Neural crest cell (in vitro differentiated cells): ENCODE measurements around the gene LSM14A. TPM values are rescaled to one million over a fixed set of nuclear protein-coding genes. Genes with fewer than 3 reads are reported as not detected.

ENCODE experiments used
- DNase-seq: peaks from one replicate; pipeline ENCODE4 v3.0.0; 2021; ENCODE audit warnings: low read depth, mixed read lengths, low spot score
- H3K27ac Mint-ChIP-seq: one replicate; pipeline ENCODE4 v1.8.0; 2021; ENCODE audit warnings: mild to moderate bottlenecking, mixed read lengths; ENCODE audit not compliant: unreplicated experiment
- H3K27me3 Mint-ChIP-seq: 2 replicates; pipeline ENCODE4 v1.8.0; 2021; ENCODE audit warnings: low read depth, mild to moderate bottlenecking, mixed read lengths
- H3K36me3 Mint-ChIP-seq: 2 replicates; pipeline ENCODE4 v1.8.0; 2021; ENCODE audit warnings: low read depth, mild to moderate bottlenecking, mixed read lengths
- H3K4me1 Mint-ChIP-seq: 2 replicates; pipeline ENCODE4 v1.8.0; 2021; ENCODE audit warnings: mixed read lengths
- H3K4me3 Mint-ChIP-seq: one replicate; pipeline ENCODE4 v1.8.0; 2021; ENCODE audit warnings: mild to moderate bottlenecking, mixed read lengths
- H3K9me3 Mint-ChIP-seq: 2 replicates; pipeline ENCODE4 v1.8.0; 2021; ENCODE audit warnings: mixed read lengths
- total RNA-seq: library from RNA; stranded (reverse); gene quantifications from 2 replicates; pipeline ENCODE4 v1.2.1, GENCODE V29; 2021
- TF ChIP-seq, protein P1 (sequence below): fragments of 200-600 bp; sonication (generic); conservative IDR thresholded peaks from 2 replicates; pipeline ENCODE4 v1.5.0; 2021; ENCODE audit warnings: antibody characterized with exemption, mild to moderate bottlenecking

LSM14A gene
- total RNA-seq, 1 donor from 2014 or later, result 141 TPM

DNA sequence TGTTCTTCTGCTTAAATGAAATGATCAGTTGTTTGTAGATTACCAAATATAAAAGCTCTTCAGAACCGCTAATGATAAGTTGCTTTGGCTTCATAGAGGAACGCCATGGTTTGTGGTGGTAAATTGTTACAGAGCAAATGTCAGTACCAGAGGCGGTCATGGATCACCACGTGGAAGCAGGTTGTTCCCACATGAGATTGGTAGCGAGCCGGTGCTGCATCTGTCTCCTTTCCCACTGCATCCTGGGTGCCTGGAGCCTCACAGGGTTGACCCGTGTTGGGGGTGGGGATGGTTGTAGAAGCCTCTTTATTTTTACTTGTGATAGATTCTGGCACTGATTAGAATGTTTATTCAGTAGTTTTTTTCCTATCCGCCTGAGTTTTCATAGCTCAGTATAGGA lies 96.8 kb downstream of the LSM14A start:
- no peak overlapping the region for H3K4me3 Mint-ChIP-seq
- DNase-seq, result no peak
- TF ChIP-seq, protein P1, sequence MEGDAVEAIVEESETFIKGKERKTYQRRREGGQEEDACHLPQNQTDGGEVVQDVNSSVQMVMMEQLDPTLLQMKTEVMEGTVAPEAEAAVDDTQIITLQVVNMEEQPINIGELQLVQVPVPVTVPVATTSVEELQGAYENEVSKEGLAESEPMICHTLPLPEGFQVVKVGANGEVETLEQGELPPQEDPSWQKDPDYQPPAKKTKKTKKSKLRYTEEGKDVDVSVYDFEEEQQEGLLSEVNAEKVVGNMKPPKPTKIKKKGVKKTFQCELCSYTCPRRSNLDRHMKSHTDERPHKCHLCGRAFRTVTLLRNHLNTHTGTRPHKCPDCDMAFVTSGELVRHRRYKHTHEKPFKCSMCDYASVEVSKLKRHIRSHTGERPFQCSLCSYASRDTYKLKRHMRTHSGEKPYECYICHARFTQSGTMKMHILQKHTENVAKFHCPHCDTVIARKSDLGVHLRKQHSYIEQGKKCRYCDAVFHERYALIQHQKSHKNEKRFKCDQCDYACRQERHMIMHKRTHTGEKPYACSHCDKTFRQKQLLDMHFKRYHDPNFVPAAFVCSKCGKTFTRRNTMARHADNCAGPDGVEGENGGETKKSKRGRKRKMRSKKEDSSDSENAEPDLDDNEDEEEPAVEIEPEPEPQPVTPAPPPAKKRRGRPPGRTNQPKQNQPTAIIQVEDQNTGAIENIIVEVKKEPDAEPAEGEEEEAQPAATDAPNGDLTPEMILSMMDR, result no peak
- H3K36me3 Mint-ChIP-seq, result no peaks in the 10 kb centered on the region
- H3K9me3 Mint-ChIP-seq, result no peaks in the 10 kb centered on the region
- H3K4me1 Mint-ChIP-seq, result peaks cover 22% of the 10 kb centered on the region
- no peak overlapping the region for H3K27ac Mint-ChIP-seq
- no peaks in the 10 kb centered on the region for H3K27me3 Mint-ChIP-seq

DNA sequence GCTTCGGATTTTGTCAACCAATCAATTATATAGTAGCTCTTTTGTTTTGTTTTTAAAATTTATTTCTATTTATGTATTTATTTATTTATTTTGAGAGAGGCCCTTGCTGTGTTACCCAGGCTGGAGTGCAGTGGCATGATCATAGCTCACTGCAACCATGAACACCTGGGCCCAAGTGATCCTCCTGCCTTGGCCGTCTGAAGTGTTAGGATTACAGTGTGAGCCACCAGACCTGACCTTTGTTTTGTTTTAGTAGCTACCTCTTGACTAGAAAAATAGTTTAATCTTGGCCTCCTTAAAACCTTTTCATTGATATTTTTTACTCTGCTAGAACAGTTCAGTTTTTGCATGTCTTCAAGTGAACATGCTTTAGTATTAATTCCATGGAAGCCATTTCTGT lies 97.2 kb downstream of the LSM14A start:
- TF ChIP-seq, protein P1, result no peak
- Mint-ChIP-seq H3K9me3 (no peaks in the 10 kb centered on the region), H3K27me3 (no peaks in the 10 kb centered on the region), H3K4me1 (peaks cover 22% of the 10 kb centered on the region), H3K36me3 (no peaks in the 10 kb centered on the region), H3K27ac (peak overlapping the region; percentile 2), H3K4me3 (no peak overlapping the region)
- DNase-seq, result no peak

DNA sequence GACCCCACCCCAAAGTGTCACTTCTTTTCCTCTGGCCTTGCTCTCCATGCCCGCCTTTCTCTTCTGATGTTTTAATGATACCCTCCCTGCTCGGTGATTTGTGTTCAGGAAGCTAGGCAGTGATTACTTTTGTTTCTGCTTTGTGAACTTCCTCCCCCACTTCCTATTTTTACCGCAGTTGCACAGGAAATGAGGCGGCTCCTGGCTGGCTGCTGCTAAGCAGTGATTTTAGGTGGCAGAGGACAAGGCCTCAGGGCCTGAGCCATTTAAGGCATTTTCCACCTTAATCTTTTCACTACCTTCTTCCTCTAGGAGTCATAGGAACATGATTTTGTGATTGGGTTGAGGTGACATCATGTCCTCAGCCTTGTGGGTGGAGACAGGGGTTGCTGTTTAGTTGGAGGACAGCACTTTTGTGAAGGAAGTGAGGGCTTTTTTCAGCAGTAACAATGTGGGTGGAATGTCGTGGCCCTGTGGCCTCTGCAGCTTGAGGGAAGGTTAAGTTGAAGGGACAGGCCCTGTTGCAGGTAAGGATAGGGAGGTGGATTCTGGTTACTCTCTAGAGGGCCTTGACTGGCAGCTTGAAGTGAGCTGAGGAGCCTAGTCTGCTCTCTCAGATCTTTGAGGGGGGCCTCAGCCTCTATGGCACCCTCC lies 97.8 kb downstream of the LSM14A start:
- Mint-ChIP-seq H3K27ac (peak overlapping the region; percentile 2), H3K9me3 (no peaks in the 10 kb centered on the region)
- no peak for DNase-seq

DNA sequence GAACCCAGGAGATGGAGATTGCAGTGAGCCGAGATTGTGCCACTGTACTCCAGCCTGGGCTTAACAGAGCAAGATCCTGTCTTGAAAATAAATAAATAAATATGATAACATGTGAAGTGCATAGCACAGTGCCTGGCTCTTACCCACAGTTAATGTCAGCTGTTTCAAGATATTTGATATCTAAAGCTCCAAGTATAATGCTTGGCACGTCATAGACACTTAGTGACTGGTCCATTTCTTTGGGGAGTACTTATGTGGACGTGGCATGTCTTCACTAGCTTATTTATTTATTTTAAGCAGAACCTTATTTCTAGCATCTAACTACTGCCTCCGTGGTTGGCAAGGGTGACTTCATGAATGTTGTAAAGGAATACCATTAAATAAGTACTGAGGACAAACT lies 100.8 kb downstream of the LSM14A start:
- H3K4me1 Mint-ChIP-seq, result peaks cover 26% of the 10 kb centered on the region
- no peaks in the 10 kb centered on the region for H3K36me3 Mint-ChIP-seq
- DNase-seq, result no peak
- peaks cover 3% of the 10 kb centered on the region for H3K9me3 Mint-ChIP-seq
- H3K27me3 Mint-ChIP-seq, result no peaks in the 10 kb centered on the region
- H3K4me3 Mint-ChIP-seq, result no peak overlapping the region
- TF ChIP-seq, protein P1, result no peak
- H3K27ac Mint-ChIP-seq, result peak overlapping the region; percentile 39

More for the DNA sequence above, 97.8 kb downstream of the LSM14A start:
- Mint-ChIP-seq H3K36me3 (no peaks in the 10 kb centered on the region), H3K4me1 (peaks cover 22% of the 10 kb centered on the region), H3K4me3 (no peak overlapping the region), H3K27me3 (no peaks in the 10 kb centered on the region)
- TF ChIP-seq, protein P1, result no peak

DNA sequence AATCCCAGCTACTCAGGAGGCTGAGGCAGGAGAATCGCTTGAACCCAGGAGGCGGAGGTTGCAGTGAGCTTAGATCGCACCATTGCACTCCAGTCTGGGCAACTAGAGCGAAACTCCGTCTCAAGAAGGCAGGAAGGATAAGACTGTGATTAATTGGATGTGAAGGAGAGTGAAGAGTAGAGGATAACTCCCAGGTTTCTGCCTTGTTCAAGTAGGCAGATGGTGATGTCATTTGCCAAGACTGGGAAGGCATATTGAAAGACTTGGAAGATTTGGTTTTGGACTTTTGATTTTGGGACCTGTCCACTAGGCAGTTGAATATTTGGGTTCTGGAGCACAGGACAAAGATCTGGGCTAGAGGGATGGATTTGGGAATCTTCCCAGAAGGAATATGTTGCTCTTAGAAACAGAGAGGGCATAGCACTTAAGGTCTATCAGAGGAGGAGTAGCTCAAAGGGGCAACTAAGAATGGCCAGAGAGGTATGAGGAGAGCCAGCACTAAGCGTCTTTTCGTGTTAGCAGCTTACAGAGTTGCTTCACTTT lies 102.1 kb downstream of the LSM14A start:
- no peak overlapping the region for H3K4me3 Mint-ChIP-seq
- no peak for DNase-seq
- H3K4me1 Mint-ChIP-seq, result peaks cover 22% of the 10 kb centered on the region
- H3K9me3 Mint-ChIP-seq, result peaks cover 3% of the 10 kb centered on the region
- no peak overlapping the region for H3K27ac Mint-ChIP-seq
- no peaks in the 10 kb centered on the region for H3K27me3 Mint-ChIP-seq
- no peaks in the 10 kb centered on the region for H3K36me3 Mint-ChIP-seq
- TF ChIP-seq, protein P1, result no peak
